ENCODE data around the gene NXT1.

GRCh38 chr20:23304616-23305015 is 46.0 kb upstream of the NXT1 start:
- TF ChIP-seq CTCF (IDR thresholded peaks at IDR 0.05; ENCODE audit: insufficient read depth, low read depth, low read length) (no peak), EZH2 (IDR thresholded peaks at IDR 0.05; ENCODE audit: insufficient read depth, low read length) (no peak)
